NCI-H1694 (cell line): ENCODE data around the gene CDC42BPA.

ENCODE experiments used
- DNase-seq: peaks from one replicate; lab custom pipeline; 2025; lab: John Stamatoyannopoulos, UW

The CDC42BPA gene

DNA sequence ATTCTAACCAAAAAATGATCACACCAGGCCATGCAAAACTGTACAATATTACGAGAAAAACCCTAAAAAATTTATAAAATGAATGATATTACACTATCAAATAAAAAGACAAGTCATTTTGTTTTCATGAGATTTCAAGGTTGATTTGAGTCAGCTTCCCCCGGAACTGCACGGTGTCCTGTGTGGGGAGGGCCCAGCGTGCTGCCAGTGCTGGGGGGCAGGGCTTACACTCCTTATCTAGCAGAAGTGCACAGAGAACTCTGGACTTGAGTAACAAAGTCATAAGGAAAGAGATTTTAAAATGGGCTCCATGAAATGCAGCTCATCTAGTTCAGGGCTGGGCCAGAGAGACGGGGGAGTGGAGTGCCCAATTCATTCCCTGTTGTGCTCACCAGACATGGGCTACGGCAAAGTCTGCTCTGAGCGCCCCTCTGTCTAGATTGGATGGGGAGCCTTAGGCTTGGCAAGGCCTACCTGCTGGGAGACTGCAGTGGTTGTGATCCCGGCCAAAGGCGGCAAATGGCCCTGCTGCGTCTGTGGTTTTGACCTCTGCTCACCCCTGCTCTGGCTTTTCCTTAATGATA is 328.1 kb downstream of the CDC42BPA start:
- DNase-seq: no peak

DNA sequence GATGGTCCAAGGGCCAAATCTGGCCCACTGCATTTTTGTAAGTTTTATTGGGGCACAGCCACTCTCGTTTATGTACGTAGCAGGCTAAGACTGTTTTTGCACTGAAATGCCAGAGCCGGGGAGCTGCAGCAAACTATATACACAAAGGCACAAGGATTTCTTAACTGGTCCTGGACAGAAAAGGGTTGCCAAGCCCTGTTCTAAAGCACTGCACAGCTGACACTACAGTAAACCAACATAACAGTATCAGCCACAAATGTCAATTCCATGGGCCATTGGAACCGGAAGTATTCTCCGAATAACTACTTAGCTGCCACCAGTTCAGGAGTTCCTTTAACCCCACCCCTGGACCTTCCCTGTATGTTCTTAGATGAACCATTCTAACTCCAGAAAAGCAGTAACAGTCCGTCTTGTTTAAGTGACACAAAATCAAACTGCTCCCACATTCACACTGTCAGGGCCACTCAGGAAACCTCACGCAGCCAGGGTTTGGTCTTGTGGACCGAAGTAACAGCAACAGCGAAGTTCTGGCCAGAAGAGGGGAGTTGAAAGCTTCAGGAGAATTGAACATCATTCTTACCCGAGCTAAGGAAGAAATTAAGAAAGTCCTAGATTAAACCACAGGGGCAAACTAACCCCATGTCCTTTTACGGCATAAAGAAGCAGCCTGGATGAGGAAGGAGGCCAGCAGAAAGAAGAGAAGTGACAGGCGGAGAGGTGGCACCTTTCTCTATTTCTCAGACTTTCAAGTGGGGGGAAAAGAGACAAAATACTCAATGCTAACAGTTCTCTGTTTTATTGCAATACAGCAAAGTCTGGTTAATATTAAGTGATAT is 329.0 kb downstream of the CDC42BPA start:
- no peak for DNase-seq

DNA sequence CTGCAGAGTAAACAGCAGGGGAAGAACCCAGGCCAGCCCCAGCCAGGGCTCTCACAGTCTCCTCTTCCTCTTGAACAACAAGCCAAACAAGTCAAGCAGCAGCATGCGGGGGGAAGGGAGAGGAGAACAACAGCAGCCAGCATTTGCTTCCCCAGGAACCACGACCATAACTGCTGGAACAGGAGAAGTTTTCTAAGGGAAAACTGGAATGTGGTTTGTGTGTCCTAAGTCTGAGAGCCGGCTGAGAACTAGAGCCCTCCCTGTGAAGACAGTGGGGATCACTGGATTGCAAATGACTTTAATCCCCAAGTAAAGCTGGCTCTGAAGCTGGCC is 330.0 kb downstream of the CDC42BPA start:
- DNase-seq: no peak

DNA sequence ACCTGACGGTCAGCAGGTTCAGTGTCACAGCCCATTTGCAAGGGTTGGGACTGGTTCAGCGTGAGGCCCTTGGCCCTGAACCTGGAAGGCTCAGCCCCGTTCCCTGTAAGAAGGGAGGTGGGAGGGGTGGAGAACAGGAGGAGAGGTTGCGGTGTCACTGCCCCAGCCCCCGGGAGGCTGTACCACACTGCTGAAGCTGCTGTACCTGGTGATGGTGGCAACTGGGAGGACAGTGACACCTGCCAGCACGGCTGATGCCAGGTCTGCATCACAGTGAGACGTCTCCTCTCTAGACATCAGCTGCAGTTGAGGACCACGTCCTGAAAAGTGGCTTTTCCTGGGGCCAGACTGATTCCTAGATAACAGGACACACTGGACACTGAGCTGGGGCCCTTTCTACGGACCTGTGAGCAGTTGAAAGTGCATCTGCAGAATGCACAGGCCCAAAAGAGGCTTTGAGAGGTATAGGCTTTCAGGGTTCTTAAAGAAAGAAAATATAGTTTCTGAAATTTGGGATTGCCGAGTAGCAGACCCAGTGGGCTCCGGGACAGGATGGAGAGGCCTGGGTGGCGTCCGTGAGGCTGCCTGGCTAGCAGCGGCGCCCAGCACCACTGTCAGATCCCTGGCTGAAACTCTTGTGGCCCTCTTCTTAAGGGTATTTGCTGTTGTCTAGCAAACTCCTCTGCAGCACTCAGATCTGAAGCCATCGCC is 330.5 kb downstream of the CDC42BPA start:
- no peak for DNase-seq

DNA sequence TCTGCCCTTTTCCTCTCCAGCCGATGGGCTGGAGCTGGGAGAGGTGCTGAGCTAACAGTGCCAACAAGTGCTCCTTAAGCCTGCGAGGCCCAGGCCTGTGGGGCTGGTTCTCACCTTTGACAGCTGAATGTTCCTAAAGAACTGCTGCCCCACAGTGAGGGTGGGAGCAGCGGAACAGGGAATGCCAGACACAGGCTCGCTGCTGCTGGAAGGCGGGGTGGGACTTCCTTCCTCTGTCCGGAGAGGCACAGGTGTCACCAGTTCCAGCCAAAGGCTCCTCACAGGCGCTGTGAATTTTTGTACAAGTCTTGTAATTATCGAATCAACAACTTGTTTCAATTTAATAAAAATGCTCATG is 331.1 kb downstream of the CDC42BPA start:
- DNase-seq: no peak

DNA sequence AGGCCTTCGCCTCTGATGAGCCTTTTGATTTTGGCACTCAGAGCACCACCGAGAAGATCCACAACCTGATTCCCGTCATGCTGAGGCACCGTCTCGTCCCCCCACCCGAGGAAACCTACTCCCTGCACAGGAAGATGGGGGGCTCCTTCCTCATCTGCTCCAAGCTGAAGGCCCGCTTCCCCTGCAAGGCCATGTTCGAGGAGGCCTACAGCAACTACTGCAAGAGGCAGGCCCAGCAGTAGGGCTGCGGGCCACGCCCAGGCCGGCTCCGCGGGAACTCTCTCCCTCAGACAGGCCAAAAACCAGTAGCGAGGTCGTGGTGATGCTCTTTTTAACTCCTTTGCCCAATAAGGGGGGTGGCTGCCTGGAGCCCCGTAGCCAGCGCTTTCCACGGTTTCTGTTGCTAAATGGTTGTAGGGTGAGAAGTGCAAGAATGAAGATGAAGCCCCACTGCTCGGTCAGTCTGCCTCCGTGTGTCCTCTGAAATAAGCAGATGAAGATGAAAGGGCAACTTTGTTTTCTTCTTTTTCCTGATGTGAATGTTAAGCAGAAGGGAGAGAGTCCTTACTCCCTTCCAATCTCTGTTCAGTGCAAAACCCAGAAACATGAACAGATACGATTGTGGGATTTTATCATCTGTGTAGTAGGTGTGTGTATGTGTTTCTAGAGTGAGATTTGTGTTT is 331.7 kb downstream of the CDC42BPA start:
- DNase-seq: no peak

DNA sequence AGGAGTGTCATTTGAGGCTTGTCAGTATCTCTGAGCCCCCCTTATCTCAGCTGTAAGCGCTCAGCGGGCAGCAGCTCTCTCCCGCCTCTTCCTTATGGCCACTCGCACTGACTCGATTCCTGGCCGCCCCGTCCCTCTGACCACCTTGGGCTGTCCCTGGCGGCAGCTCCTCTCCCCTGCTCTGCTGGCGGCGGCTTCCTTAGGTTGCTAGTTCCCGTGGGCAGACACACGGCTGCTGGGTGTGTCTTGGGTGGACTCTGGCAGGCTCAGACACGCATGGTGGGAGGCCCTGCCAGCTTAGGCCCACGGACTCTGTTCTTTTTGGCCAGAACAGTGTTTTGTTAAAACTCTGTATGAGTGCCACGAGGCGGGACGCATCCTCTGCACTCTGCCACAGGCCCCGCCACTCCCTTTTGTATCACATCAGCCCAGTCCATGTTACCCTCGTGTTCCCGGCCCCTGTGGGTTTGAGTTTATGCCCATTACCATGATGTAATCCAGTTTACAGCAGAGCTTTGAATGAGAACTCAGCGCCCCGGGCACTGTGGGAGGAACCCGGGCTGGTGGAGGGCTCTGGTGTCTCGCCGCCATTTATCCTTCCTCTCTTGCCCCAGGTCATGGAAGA is 332.3 kb downstream of the CDC42BPA start:
- no peak for DNase-seq

DNA sequence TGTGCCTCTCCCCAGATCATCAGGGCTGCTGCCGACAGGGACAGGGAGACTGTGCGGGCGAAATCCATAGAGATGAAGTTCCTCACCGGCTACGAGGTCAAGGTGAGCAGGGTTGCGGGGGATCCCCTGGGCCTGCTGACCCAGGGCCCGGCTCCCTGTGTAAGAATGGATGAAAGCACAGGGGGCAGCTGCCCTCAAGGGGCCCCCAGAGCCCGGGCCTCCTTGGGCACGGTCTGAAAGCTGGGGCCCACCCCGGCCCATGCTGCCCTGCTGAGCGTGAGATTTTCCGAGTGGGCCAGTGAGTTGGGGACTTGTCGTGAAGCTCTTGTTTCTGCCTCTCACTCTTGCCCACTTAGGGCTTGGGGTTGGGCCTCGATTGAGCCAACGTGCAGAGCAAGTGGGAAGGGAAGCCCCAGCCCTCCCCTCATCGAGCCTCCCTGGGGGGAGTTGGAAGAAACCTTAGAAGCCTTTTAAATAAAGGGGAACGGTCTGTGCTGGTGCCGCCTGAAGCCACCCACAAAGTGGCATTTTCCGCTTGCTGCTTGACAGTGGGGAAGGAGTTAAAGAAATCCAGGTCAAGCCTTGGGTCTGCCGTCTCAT is 333.0 kb downstream of the CDC42BPA start:
- DNase-seq: no peak

DNA sequence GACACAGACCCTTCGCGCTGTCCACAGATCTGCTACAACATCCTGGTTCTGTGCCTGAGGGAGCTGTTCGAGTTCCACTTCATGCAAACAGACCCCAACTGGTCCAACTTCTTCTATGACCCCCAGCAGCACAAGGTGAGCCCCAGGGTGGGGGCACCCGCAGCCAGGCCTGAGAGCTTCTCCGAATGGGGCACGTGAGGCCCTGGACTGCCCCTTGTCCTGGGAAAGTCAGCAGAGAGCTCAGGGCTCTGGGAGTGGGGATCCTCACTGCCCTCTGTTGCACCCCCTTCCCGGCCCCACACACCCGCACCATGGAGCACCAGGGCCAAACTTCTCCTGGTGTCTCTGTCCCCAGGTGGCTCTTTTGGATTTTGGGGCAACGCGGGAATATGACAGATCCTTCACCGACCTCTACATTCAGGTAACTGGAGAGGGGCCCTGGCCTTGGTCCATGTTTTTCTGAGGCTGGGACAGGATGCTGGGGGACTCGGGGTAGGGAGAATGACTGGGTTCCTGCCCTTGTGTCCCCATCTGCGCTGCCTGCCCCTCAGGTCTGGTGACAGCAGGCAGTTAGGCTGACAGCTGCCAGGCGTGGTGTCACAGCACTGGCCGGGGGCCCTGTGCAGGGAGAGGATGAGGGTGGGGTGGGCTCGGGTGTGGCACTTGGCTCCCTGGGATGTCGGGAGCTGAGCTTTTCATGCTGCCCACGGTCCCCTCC is 333.6 kb downstream of the CDC42BPA start:
- peak; percentile 76 for DNase-seq

DNA sequence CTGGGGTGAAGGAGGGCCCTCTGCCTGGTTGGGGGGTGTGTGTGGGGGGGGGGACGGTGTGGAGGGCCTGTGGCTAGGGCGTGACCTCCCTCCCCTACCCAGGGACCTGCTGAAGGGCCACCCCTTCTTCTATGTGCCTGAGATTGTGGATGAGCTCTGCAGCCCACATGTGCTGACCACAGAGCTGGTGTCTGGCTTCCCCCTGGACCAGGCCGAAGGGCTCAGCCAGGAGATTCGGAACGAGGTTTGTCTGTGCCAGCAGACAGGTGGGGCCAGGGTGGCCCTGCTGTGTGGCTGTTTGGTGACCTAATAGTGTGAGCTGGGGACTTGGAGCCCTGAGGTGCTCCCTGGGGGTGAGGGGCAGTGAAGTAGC is 334.3 kb downstream of the CDC42BPA start:
- DNase-seq: no peak

DNA sequence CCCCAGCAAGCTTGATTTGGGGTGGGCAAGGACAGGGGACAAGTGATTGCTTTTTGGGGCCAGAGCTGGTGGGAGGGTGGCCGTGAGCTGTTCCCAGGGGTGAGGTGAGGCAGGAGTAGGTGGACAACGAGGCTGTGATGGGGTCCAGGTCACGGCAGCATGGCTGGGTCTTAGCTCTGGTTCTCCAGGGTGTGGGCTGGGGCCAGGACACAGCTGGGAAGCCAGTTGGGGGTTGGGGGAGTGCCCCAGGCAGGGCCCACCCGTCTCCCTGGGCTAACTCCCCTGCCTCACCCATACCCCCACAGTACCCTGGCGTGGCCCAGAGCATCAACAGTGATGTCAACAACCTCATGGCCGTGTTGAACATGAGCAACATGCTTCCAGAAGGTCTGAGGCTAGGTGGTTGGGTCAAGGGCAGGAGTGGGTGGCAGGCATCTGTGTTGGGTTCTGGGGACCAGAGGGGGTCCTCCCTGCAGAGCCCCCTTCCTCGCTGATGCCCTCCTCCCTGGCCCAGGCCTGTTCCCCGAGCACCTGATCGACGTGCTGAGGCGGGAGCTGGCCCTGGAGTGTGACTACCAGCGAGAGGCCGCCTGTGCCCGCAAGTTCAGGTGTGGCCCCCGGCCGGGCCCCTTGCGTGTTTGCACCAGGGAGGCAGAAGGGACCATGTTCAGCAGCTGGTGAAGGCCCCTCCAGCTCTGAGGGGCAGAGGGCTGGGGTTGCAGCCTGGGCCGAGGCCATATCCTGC is 334.9 kb downstream of the CDC42BPA start:
- DNase-seq: no peak

DNA sequence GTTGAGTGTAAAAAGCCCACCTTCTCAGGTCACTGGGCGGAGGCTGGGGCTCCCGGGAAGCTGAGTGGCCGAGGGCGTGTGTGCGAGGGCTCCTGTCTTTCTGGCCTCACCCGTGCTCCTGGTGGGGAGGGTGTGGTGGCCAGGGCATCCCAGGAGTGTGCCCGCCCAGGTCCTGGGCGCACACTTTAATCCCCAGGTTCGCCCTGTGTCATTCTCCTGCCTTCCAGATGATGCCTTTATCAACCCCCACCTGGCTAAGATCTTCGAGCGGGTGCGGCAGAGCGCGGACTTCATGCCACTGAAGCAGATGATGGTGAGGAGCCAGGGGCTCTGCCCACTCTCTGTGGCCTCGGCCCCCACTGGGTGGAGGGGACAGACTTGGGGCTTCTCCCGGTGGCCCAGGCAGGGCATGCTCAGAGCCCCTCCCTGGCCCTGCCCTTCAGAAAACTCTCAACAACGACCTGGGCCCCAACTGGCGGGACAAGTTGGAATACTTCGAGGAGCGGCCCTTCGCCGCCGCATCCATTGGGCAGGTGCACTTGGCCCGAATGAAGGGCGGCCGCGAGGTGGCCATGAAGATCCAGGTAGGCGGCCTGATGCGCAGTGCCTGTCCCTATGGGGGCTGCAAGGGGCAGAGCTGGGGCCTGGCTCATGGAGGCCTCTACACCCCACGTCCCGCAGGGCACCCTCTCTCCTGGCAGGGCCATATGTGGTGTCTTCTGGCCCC is 335.7 kb downstream of the CDC42BPA start:
- no peak for DNase-seq

DNA sequence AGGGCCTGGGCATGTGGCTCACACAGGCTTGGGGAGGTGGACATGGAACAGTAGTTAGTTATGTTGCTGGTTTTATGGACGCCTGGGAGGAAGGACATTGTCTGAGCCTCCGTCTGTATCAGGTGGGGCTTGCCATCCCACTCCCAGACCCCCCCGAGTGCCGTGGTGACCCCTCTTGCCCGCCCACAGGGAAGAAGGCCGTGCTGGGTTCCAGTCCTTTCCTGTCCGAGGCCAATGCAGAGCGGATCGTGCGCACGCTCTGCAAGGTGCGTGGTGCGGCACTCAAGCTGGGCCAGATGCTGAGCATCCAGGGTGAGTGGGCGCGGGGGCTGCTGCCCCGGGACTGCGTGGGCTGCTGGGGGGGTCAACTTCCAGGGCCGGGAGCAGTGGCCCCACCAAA is 336.5 kb downstream of the CDC42BPA start:
- no peak for DNase-seq

DNA sequence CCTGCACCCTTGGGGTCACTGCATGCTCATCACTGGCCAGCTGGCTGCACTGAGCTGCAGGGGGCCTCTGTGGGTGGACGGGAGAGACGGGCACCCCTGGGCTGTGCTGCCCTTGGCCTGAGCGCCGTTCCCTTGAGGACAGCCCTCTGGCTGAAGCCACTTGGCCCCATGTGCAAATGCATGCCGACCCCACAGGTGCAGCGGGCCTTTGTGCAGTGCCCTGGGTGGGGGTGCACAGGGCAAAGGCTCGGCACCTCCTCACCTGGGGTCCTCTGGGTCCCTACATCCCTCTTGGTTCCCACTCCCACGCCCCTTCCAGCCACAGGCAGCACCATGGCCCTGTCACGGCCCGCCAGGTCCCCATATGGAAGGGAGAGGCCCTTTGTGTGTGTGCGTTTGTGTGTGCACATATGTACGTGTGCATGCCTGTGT is 336.9 kb downstream of the CDC42BPA start:
- no peak for DNase-seq

DNA sequence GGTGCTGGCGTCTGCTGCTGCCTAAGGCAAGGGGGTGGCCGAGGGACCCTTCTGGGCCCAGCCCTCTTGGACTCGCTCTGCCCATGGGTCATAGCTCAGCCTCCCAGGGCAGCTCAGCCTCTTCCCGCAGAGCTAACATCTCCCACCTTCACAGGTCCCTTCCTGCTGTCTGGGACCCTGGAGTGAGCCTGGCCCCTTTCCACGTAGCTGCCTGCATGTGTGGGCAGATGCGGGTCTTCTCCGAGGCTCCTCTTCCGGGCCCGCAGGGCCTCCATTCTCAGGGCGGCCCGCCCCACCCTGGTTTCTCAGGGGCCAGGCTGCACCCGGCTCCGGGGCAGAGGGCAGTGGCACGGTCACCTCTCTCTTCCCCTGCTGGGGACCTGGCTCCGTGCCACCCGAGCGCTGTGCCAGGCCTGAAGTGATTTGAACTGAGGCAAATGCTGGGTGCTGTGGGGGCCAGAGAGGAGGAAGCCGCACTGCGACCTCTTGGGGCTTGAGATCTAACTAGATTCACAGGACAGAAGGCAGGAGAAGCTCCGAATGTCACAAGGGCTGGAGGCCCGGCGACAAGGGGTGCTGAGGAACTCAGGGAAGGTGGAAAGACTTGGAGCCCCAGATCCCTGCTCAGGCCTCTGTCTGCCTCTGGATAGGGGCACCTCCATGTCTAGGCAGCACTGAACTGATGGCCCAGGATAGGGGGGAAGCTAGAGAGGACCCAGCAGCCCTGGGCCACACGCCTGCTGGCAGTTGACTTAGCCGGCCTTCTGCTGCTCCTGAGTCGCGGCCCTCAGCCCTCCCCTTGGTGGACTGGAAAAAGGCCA is 337.5 kb downstream of the CDC42BPA start:
- no peak for DNase-seq

DNA sequence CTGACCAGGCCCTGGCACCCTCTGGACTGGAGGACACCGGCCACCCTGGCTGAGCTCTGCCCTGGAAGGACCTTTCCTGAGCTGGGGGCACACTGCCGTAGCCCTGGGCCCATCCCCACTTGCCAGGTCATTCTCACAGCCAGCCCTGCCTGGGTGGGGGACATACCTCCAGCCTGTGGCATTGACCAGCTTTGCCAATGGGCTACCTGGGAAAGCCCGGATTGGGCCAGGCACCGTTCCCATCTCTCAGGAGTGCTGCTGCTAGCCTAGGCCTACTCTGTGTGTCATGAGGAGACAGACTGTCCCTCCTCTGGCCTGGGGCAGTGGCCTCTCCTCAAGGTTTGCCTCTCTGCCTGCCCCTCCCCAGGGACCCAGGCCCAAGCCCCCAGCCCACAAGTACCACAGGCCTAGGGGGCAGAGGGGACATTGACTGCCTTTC is 338.2 kb downstream of the CDC42BPA start:
- DNase-seq: no peak

DNA sequence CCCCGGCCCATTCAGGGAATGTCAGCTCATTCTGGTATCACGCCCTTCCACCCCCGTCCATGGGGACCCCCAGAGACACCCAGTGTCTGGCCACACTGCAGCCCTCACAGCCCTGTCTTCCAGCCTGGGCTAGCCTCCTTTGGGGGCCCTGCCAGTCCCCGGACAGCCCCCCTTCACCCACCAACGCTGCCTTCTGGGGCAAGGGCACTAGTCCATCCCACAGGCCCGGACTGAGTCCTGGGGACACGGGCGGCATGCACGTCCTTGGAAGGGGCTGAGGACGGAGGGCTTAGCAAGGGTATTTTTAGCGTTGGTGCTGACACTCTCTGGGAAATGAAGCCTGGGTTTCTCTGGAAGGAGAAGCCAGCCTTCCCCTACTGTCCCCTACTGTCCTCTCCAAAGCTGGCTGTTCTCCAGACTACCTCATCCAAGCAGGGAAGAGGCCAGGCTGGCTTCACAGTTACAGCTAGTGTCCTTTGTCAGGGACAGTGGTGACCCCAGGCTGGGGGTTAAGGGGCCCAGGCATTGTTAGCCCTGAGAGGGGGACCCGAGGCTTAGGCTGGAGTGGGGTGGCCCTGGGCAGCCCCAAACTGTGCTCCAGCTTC is 338.7 kb downstream of the CDC42BPA start:
- DNase-seq: no peak

DNA sequence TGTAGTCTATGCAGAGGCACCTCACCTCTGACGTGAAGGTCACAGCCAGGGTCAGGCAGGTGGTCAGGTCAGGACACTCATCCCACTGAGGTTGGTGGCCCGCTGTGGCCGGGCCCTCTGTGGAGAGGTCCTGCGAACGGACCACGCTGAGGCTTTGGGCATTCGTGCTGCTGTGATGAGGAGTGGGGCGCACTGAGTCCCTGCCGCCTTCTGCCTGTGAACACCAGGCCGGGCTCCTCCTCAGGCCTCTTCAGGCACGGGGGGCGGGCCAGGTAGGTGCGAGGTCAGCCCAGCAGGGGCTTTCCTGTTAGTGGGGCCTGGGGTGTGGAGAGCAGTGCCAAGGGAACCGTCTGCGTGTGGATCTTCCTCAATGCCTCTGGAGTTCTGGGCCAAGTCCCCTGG is 339.2 kb downstream of the CDC42BPA start:
- DNase-seq: no peak
